Measurements from ENCODE around the gene SNAP47. TPM values are rescaled to one million over a fixed set of nuclear protein-coding genes. Genes with fewer than 3 reads are reported as not detected.

SNAP47 gene
- total and polyA plus RNA-seq, 5 donors from 2014 or later, result 26.3 to 60.1 (median 50.4) TPM

GRCh38 chr1:227763246-227764018 lies 28.2 kb downstream of the SNAP47 start:
- Mint-ChIP-seq H3K36me3 (peaks cover 22% of the 10 kb centered on the region), H3K27ac (peak overlapping the region; percentile 65 to 90 (median 69)), H3K27me3 (no peaks in the 10 kb centered on the region), H3K9me3 (no peaks in the 10 kb centered on the region), H3K4me1 (peaks cover 18 to 91% (median 50%) of the 10 kb centered on the region in 4 donors), H3K4me3 (peak overlapping the region in 3 of 4 donors; percentile 19 to 87 (median 38))
- Histone ChIP-seq H3K27ac (ENCODE audit: insufficient read depth, low read length, poor library complexity, severe bottlenecking) (peak overlapping the region; percentile 60), H3K36me3 (ENCODE audit: control insufficient read depth, insufficient read depth, low read length) (peaks cover 19% of the 10 kb centered on the region), H3K27me3 (ENCODE audit: control insufficient read depth, insufficient read depth, low read length) (no peaks in the 10 kb centered on the region), H3K4me1 (ENCODE audit: control insufficient read depth, insufficient read depth, low read length, poor library complexity, severe bottlenecking) (peaks cover 72% of the 10 kb centered on the region), H3K4me3 (ENCODE audit: low read depth, low read length) (no peak overlapping the region), H3K9me3 (ENCODE audit: control insufficient read depth in 2 of 2, low read length in 2 of 2) (no peaks in the 10 kb centered on the region)
- DNase-seq (no peak), ATAC-seq (ENCODE audit: low read depth in 2 of 2) (no peak)

- Histone ChIP-seq H3K36me3 (ENCODE audit: control insufficient read depth, insufficient read depth, low read length) (peaks cover 19% of the 10 kb centered on the region), H3K4me1 (ENCODE audit: control insufficient read depth, insufficient read depth, low read length, poor library complexity, severe bottlenecking) (peaks cover 66% of the 10 kb centered on the region), H3K27ac (ENCODE audit: insufficient read depth, low read length, poor library complexity, severe bottlenecking) (peak overlapping the region; percentile 48), H3K4me3 (ENCODE audit: low read depth, low read length) (no peak overlapping the region), H3K9me3 (ENCODE audit: control insufficient read depth in 2 of 2, low read length in 2 of 2) (no peaks in the 10 kb centered on the region), H3K27me3 (ENCODE audit: control insufficient read depth, insufficient read depth, low read length) (no peaks in the 10 kb centered on the region)
- Mint-ChIP-seq H3K27ac (peak overlapping the region; percentile 56 to 78 (median 65)), H3K9me3 (no peaks in the 10 kb centered on the region), H3K27me3 (no peaks in the 10 kb centered on the region), H3K36me3 (peaks cover 23% of the 10 kb centered on the region), H3K4me3 (peak overlapping the region in 2 of 4 donors; percentile 35 to 87), H3K4me1 (peaks cover 14 to 88% (median 48%) of the 10 kb centered on the region in 4 donors)
- ATAC-seq (ENCODE audit: low read depth in 2 of 2), result no peak
- DNase-seq, result no peak
Observed at GRCh38 chr1:227764019-227764391, 28.8 kb downstream of the SNAP47 start.

- H3K9me3 Mint-ChIP-seq, result no peaks in the 10 kb centered on the region
- Histone ChIP-seq H3K36me3 (ENCODE audit: control insufficient read depth, insufficient read depth, low read length) (peaks cover 5% of the 10 kb centered on the region), H3K4me3 (ENCODE audit: low read depth, low read length) (peak overlapping the region; percentile 19), H3K27ac (ENCODE audit: insufficient read depth, low read length, poor library complexity, severe bottlenecking) (peak overlapping the region; percentile 66), H3K9me3 (ENCODE audit: control insufficient read depth in 2 of 2, low read length in 2 of 2) (no peaks in the 10 kb centered on the region), H3K4me1 (ENCODE audit: control insufficient read depth, insufficient read depth, low read length, poor library complexity, severe bottlenecking) (peaks cover 64% of the 10 kb centered on the region), H3K27me3 (ENCODE audit: control insufficient read depth, insufficient read depth, low read length) (no peaks in the 10 kb centered on the region)
- peak overlapping the region; percentile 90 to 91 (median 91) for H3K27ac Mint-ChIP-seq
- peaks cover 17% of the 10 kb centered on the region for H3K36me3 Mint-ChIP-seq
- H3K27me3 Mint-ChIP-seq, result no peaks in the 10 kb centered on the region
- ATAC-seq (ENCODE audit: low read depth in 2 of 2), result no peak
- H3K4me1 Mint-ChIP-seq, result peaks cover 14 to 79% (median 48%) of the 10 kb centered on the region in 4 donors
- no peak for DNase-seq
- peak overlapping the region; percentile 79 to 87 (median 79) for H3K4me3 Mint-ChIP-seq
Observed at GRCh38 chr1:227765261-227766014, 30.2 kb downstream of the SNAP47 start.

- DNase-seq, result peak; percentile 58 to 92 (median 82)
- ATAC-seq (ENCODE audit: low read depth in 2 of 2), result peak; percentile 88 to 90
- Histone ChIP-seq H3K4me3 (ENCODE audit: low read depth, low read length) (peak overlapping the region; percentile 19), H3K36me3 (ENCODE audit: control insufficient read depth, insufficient read depth, low read length) (peaks cover 5% of the 10 kb centered on the region), H3K9me3 (ENCODE audit: control insufficient read depth in 2 of 2, low read length in 2 of 2) (no peaks in the 10 kb centered on the region), H3K4me1 (ENCODE audit: control insufficient read depth, insufficient read depth, low read length, poor library complexity, severe bottlenecking) (peaks cover 64% of the 10 kb centered on the region), H3K27me3 (ENCODE audit: control insufficient read depth, insufficient read depth, low read length) (no peaks in the 10 kb centered on the region), H3K27ac (ENCODE audit: insufficient read depth, low read length, poor library complexity, severe bottlenecking) (peak overlapping the region; percentile 66)
- Mint-ChIP-seq H3K27ac (peak overlapping the region; percentile 90 to 91 (median 91)), H3K27me3 (no peaks in the 10 kb centered on the region), H3K4me1 (peaks cover 10 to 72% (median 44%) of the 10 kb centered on the region in 4 donors), H3K36me3 (peaks cover 14% of the 10 kb centered on the region), H3K4me3 (peak overlapping the region; percentile 79 to 87 (median 79)), H3K9me3 (no peaks in the 10 kb centered on the region)
Observed at GRCh38 chr1:227766015-227766634, 30.9 kb downstream of the SNAP47 start.

GRCh38 chr1:227766653-227767277 lies 31.5 kb downstream of the SNAP47 start:
- peaks cover 11% of the 10 kb centered on the region for H3K36me3 Mint-ChIP-seq

GRCh38 chr1:227767401-227768124 lies 32.3 kb downstream of the SNAP47 start:
- peak overlapping the region; percentile 73 to 91 (median 90) for H3K27ac Mint-ChIP-seq
- Histone ChIP-seq H3K27ac (ENCODE audit: insufficient read depth, low read length, poor library complexity, severe bottlenecking) (no peak overlapping the region), H3K36me3 (ENCODE audit: control insufficient read depth, insufficient read depth, low read length) (peaks cover 5% of the 10 kb centered on the region), H3K9me3 (ENCODE audit: control insufficient read depth in 2 of 2, low read length in 2 of 2) (no peaks in the 10 kb centered on the region), H3K4me3 (ENCODE audit: low read depth, low read length) (peak overlapping the region; percentile 23), H3K4me1 (ENCODE audit: control insufficient read depth, insufficient read depth, low read length, poor library complexity, severe bottlenecking) (peaks cover 50% of the 10 kb centered on the region), H3K27me3 (ENCODE audit: control insufficient read depth, insufficient read depth, low read length) (no peaks in the 10 kb centered on the region)
- H3K4me1 Mint-ChIP-seq, result peaks cover 10 to 59% (median 38%) of the 10 kb centered on the region in 4 donors
- ATAC-seq (ENCODE audit: low read depth in 2 of 2), result no peak
- peaks cover 14% of the 10 kb centered on the region for H3K36me3 Mint-ChIP-seq
- DNase-seq, result no peak
- peak overlapping the region in 2 of 4 donors; percentile 76 to 79 for H3K4me3 Mint-ChIP-seq
- H3K9me3 Mint-ChIP-seq, result no peaks in the 10 kb centered on the region
- no peaks in the 10 kb centered on the region for H3K27me3 Mint-ChIP-seq

More at GRCh38 chr1:227766653-227767277, 31.5 kb downstream of the SNAP47 start:
- Histone ChIP-seq H3K4me3 (ENCODE audit: low read depth, low read length) (no peak overlapping the region), H3K9me3 (ENCODE audit: control insufficient read depth in 2 of 2, low read length in 2 of 2) (no peaks in the 10 kb centered on the region), H3K27ac (ENCODE audit: insufficient read depth, low read length, poor library complexity, severe bottlenecking) (peak overlapping the region; percentile 66), H3K4me1 (ENCODE audit: control insufficient read depth, insufficient read depth, low read length, poor library complexity, severe bottlenecking) (peaks cover 58% of the 10 kb centered on the region), H3K36me3 (ENCODE audit: control insufficient read depth, insufficient read depth, low read length) (peaks cover 5% of the 10 kb centered on the region), H3K27me3 (ENCODE audit: control insufficient read depth, insufficient read depth, low read length) (no peaks in the 10 kb centered on the region)
- H3K4me3 Mint-ChIP-seq, result peak overlapping the region; percentile 79 to 87 (median 79)
- H3K27me3 Mint-ChIP-seq, result no peaks in the 10 kb centered on the region
- H3K4me1 Mint-ChIP-seq, result peaks cover 10 to 67% (median 40%) of the 10 kb centered on the region in 4 donors
- peak overlapping the region; percentile 90 to 91 (median 91) for H3K27ac Mint-ChIP-seq
- ATAC-seq (ENCODE audit: low read depth in 2 of 2) (no peak), DNase-seq (no peak)
- H3K9me3 Mint-ChIP-seq, result no peaks in the 10 kb centered on the region

GRCh38 chr1:227768125-227768439 lies 32.8 kb downstream of the SNAP47 start:
- H3K9me3 ChIP-seq (ENCODE audit: control insufficient read depth in 2 of 2, low read length in 2 of 2), result no peaks in the 10 kb centered on the region
- peaks cover 45% of the 10 kb centered on the region for H3K4me1 ChIP-seq (ENCODE audit: control insufficient read depth, insufficient read depth, low read length, poor library complexity, severe bottlenecking)
- no peak overlapping the region for H3K27ac ChIP-seq (ENCODE audit: insufficient read depth, low read length, poor library complexity, severe bottlenecking)
- no peak for ATAC-seq (ENCODE audit: low read depth in 2 of 2)
- no peak overlapping the region for H3K4me3 ChIP-seq (ENCODE audit: low read depth, low read length)
- H3K36me3 ChIP-seq (ENCODE audit: control insufficient read depth, insufficient read depth, low read length), result peaks cover 5% of the 10 kb centered on the region
- no peak for DNase-seq
- peaks cover 17% of the 10 kb centered on the region for H3K36me3 Mint-ChIP-seq
- H3K4me3 Mint-ChIP-seq, result peak overlapping the region in 1 of 4 donors; percentile 61
- H3K27me3 Mint-ChIP-seq, result no peaks in the 10 kb centered on the region
- H3K9me3 Mint-ChIP-seq, result no peaks in the 10 kb centered on the region
- peaks cover 10 to 54% (median 36%) of the 10 kb centered on the region in 4 donors for H3K4me1 Mint-ChIP-seq
- peak overlapping the region in 2 of 3 donors; percentile 23 to 73 for H3K27ac Mint-ChIP-seq
- H3K27me3 ChIP-seq (ENCODE audit: control insufficient read depth, insufficient read depth, low read length), result no peaks in the 10 kb centered on the region
